DMS53 treated with DMSO at 0.1 percent for 48 hours (cell line): Measurements from ENCODE around the gene SEC16A.
A peak's percentile ranks its signal among the peaks of the same experiment; 100 is the strongest.

ENCODE experiments used
- DNase-seq: peaks from one replicate; lab custom pipeline; 2025; ENCODE audit not compliant: unreplicated experiment; lab: John Stamatoyannopoulos, UW

The SEC16A gene

GRCh38 chr9:136482793-136483588 is at the start of gene SEC16A:
SEC16A (minus strand) TSS chr9:136483040; CDS start chr9:136477615, 5,425 bp downstream.
- peak; percentile 90 for DNase-seq

GRCh38 chr9:136531904-136532798 is 49.3 kb upstream of the SEC16A start:
- DNase-seq, result no peak

GRCh38 chr9:136531186-136531903 is 48.5 kb upstream of the SEC16A start:
- no peak for DNase-seq

GRCh38 chr9:136530461-136531089 is 47.7 kb upstream of the SEC16A start:
- no peak for DNase-seq

GRCh38 chr9:136529516-136530460 is 46.9 kb upstream of the SEC16A start:
- no peak for DNase-seq

- DNase-seq, result no peak
Measured at GRCh38 chr9:136528716-136529341, 46.0 kb upstream of the SEC16A start.

- DNase-seq, result peak; percentile 73
Measured at GRCh38 chr9:136527721-136528710, 45.2 kb upstream of the SEC16A start.

GRCh38 chr9:136527131-136527530 is 44.3 kb upstream of the SEC16A start:
- DNase-seq, result peak; percentile 59

GRCh38 chr9:136526625-136527066 is 43.8 kb upstream of the SEC16A start:
- peak; percentile 82 for DNase-seq

GRCh38 chr9:136525841-136526499 is 43.1 kb upstream of the SEC16A start:
- DNase-seq, result no peak

- DNase-seq, result no peak
Measured at GRCh38 chr9:136525207-136525606, 42.4 kb upstream of the SEC16A start.

- no peak for DNase-seq
Measured at GRCh38 chr9:136522314-136523237, 39.7 kb upstream of the SEC16A start.

- DNase-seq, result no peak
Measured at GRCh38 chr9:136521537-136521936, 38.7 kb upstream of the SEC16A start.

- DNase-seq, result no peak
Measured at GRCh38 chr9:136520053-136520540, 37.3 kb upstream of the SEC16A start.

- DNase-seq, result no peak
Measured at GRCh38 chr9:136519263-136520052, 36.6 kb upstream of the SEC16A start.
